ENCODE data around the gene SPRR4. TPM values are rescaled to one million over a fixed set of nuclear protein-coding genes. Genes with fewer than 3 reads are reported as not detected.

The SPRR4 gene
- total RNA-seq, 1 experiment from 2014 or later: not detected

GRCh38 chr1:152951711-152952110, 18.7 kb upstream of the SPRR4 start:
- H3K4me1 Mint-ChIP-seq: no peaks in the 10 kb centered on the region
- TF ChIP-seq, protein P1, sequence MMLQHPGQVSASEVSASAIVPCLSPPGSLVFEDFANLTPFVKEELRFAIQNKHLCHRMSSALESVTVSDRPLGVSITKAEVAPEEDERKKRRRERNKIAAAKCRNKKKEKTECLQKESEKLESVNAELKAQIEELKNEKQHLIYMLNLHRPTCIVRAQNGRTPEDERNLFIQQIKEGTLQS (CRISPR knock-in tag; conservative IDR thresholded peaks at IDR 0.05): no peak
- TF ChIP-seq NR2C2 (CRISPR knock-in tag; IDR thresholded peaks at IDR 0.05) (no peak), NFE2L1 (CRISPR knock-in tag; IDR thresholded peaks at IDR 0.05) (no peak), NR3C1 (CRISPR knock-in tag; conservative IDR thresholded peaks at IDR 0.05; ENCODE audit: low read depth) (no peak), MYBL2 (CRISPR knock-in tag; IDR thresholded peaks at IDR 0.05) (no peak), RORB (CRISPR knock-in tag; IDR thresholded peaks at IDR 0.05) (no peak), GTF2I (CRISPR knock-in tag; conservative IDR thresholded peaks at IDR 0.05) (no peak), CREM (CRISPR knock-in tag; IDR thresholded peaks at IDR 0.05) (no peak), ARID4B (CRISPR knock-in tag; IDR thresholded peaks at IDR 0.05; ENCODE audit: borderline replicate concordance) (no peak), FOXK1 (CRISPR knock-in tag; IDR thresholded peaks at IDR 0.05) (no peak), ZNF396 (CRISPR knock-in tag; IDR thresholded peaks at IDR 0.05; ENCODE audit: borderline replicate concordance) (no peak), FOXP1 (CRISPR knock-in tag; IDR thresholded peaks at IDR 0.05; ENCODE audit: borderline replicate concordance) (no peak), TEAD1 (CRISPR knock-in tag; IDR thresholded peaks at IDR 0.05) (no peak)
- TF ChIP-seq, protein P2, sequence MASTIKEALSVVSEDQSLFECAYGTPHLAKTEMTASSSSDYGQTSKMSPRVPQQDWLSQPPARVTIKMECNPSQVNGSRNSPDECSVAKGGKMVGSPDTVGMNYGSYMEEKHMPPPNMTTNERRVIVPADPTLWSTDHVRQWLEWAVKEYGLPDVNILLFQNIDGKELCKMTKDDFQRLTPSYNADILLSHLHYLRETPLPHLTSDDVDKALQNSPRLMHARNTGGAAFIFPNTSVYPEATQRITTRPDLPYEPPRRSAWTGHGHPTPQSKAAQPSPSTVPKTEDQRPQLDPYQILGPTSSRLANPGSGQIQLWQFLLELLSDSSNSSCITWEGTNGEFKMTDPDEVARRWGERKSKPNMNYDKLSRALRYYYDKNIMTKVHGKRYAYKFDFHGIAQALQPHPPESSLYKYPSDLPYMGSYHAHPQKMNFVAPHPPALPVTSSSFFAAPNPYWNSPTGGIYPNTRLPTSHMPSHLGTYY (CRISPR knock-in tag; IDR thresholded peaks at IDR 0.05): no peak
- TF ChIP-seq, protein P3, sequence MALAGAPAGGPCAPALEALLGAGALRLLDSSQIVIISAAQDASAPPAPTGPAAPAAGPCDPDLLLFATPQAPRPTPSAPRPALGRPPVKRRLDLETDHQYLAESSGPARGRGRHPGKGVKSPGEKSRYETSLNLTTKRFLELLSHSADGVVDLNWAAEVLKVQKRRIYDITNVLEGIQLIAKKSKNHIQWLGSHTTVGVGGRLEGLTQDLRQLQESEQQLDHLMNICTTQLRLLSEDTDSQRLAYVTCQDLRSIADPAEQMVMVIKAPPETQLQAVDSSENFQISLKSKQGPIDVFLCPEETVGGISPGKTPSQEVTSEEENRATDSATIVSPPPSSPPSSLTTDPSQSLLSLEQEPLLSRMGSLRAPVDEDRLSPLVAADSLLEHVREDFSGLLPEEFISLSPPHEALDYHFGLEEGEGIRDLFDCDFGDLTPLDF (CRISPR knock-in tag; IDR thresholded peaks at IDR 0.05): no peak
- H3K4me3 Mint-ChIP-seq: no peak overlapping the region
- ATAC-seq (no peak), DNase-seq (ENCODE audit: low spot score) (no peak)
- H3K27ac Mint-ChIP-seq: no peak overlapping the region
- ChIA-PET POLR2A (no interaction called here), CTCF (no interaction called here)
- H3K9me3 Mint-ChIP-seq: peaks cover 4% of the 10 kb centered on the region
- H3K27me3 Mint-ChIP-seq (ENCODE audit: low read depth): peaks cover 8% of the 10 kb centered on the region
- no peaks in the 10 kb centered on the region for H3K36me3 Mint-ChIP-seq

DNA sequence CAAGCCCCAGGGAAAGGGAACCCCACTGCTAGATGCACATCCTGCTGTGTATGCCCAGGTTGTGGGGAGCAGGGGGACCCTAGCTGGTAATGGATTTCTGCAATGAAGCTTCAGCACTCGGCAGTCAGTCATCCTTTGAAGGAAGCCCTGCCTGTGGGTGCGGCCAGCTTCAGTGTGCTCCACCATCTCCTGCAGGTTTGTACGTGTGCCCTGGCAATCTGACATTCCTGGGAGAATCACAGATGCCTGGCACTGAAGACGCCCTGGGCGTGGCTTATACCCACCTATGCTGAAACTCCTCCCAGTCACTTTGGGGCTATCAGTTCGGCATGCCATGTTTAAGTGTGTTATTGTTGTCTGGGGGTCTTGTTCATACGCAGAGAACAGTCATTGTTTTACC, 16.7 kb upstream of the SPRR4 start:
- Mint-ChIP-seq H3K9me3 (peaks cover 14% of the 10 kb centered on the region), H3K27ac (no peak overlapping the region), H3K36me3 (no peaks in the 10 kb centered on the region), H3K4me3 (no peak overlapping the region), H3K4me1 (no peaks in the 10 kb centered on the region), H3K27me3 (ENCODE audit: low read depth) (peaks cover 4% of the 10 kb centered on the region)
- ATAC-seq (no peak), DNase-seq (ENCODE audit: low spot score) (no peak)
- TF ChIP-seq STAT6 (CRISPR knock-in tag; conservative IDR thresholded peaks at IDR 0.05; ENCODE audit: low read depth) (no peak), SOX15 (CRISPR knock-in tag; IDR thresholded peaks at IDR 0.05) (no peak), ZNF138 (CRISPR knock-in tag; conservative IDR thresholded peaks at IDR 0.05) (no peak), PRDM15 (CRISPR knock-in tag; IDR thresholded peaks at IDR 0.05) (no peak), ZNF671 (CRISPR knock-in tag; IDR thresholded peaks at IDR 0.05) (no peak)
- TF ChIP-seq, protein P4, sequence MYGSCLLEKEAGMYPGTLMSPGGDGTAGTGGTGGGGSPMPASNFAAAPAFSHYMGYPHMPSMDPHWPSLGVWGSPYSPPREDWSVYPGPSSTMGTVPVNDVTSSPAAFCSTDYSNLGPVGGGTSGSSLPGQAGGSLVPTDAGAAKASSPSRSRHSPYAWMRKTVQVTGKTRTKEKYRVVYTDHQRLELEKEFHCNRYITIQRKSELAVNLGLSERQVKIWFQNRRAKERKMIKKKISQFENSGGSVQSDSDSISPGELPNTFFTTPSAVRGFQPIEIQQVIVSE (CRISPR knock-in tag; IDR thresholded peaks at IDR 0.05; ENCODE audit: borderline replicate concordance): no peak
- POLR2A ChIA-PET: no interaction called here
- CTCF ChIA-PET: interaction anchor here (3.0 kb wide), 1 partner anchor 239 kb away, joined by 17 read pairs; no protein-coding TSS in a partner anchor

Data from WTC11 (cell line).